Sigmoid colon (tissue), 7 donors: ENCODE data around the gene MCM3. TPM values are rescaled to one million over a fixed set of nuclear protein-coding genes. Genes with fewer than 3 reads are reported as not detected.

Experiments
- DNase-seq: peaks from one replicate; pipeline ENCODE4 v3.0.0-alpha.2; 2019
- H3K27ac ChIP-seq, 4 donors: fragments of 200-600 bp; sonication (generic); one replicate each; pipeline ENCODE4 v1.5.1; 2016 to 2019; ENCODE audit warnings: mild to moderate bottlenecking in 1 of 4
- H3K27me3 ChIP-seq, 3 donors: fragments of 200-600 bp; sonication (generic); one replicate each; pipeline ENCODE4 v1.5.1; 2019; ENCODE audit warnings: mild to moderate bottlenecking in 1 of 3
- H3K36me3 ChIP-seq, 4 donors: fragments of 200-600 bp; sonication (generic); one replicate each; pipeline ENCODE4 v1.5.1; 2016 to 2019
- H3K4me1 ChIP-seq, 4 donors: fragments of 200-600 bp; sonication (generic); one replicate each; pipeline ENCODE4 v1.5.1; 2017 to 2019
- H3K4me3 ChIP-seq, 4 donors: fragments of 200-600 bp; sonication (generic); one replicate each; pipeline ENCODE4 v1.5.1; 2017 to 2019; ENCODE audit warnings: mild to moderate bottlenecking in 2 of 4, moderate library complexity in 1 of 4
- H3K9me3 ChIP-seq, 4 donors: fragments of 200-600 bp in 3 of 4; sonication (generic) in 3 of 4; one replicate each; pipeline versions ENCODE4 v1.5.1 to v1.6.1; 2013 to 2019
- CTCF ChIP-seq, 4 experiments: fragments of 450-650 bp in 3 of 4; fragments of 200-600 bp in 1 of 4; IDR thresholded peaks; one replicate each; pipeline ENCODE4 v1.5.1; 2016 to 2019; ENCODE audit warnings: antibody characterized with exemption in 4 of 4, mild to moderate bottlenecking in 3 of 4, moderate library complexity in 2 of 4
- EP300 ChIP-seq, 4 donors: sonication (generic); formaldehyde crosslinking; IDR thresholded peaks; one replicate each; pipeline ENCODE4 v1.6.1; 2017; ENCODE audit warnings: antibody characterized with exemption in 4 of 4
- POLR2A ChIP-seq, 2 donors: fragments of 450-650 bp; IDR thresholded peaks; one replicate each; pipeline ENCODE4 v1.6.1; 2016; ENCODE audit warnings: antibody characterized with exemption in 2 of 2, mild to moderate bottlenecking in 2 of 2, moderate library complexity in 2 of 2
- POLR2AphosphoS5 ChIP-seq, 4 donors: sonication (generic); formaldehyde crosslinking; IDR thresholded peaks; one replicate each; pipeline ENCODE4 v1.6.1; 2017; ENCODE audit warnings: antibody characterized with exemption in 4 of 4
- WGBS, 2 donors: extraction: QIAGEN DNeasy Blood & Tissue Kit; methylation state at CpG; one replicate each; pipeline ENCODE4 v1.1.7; 2013; 5-methylcytosine and 5-hydroxymethylcytosine counted together
- intact Hi-C: fragments of 100-400 bp; cut with DNase I; formaldehyde crosslinking; loops from one replicate; pipeline ENCODE4 v1.15.1; 2023
- polyA plus RNA-seq, 3 donors: library from polyadenylated mRNA; stranded (reverse); fragments of 200-250 nt; gene quantifications; one replicate each; pipeline ENCODE4 v1.2.3, GENCODE V29; 2013
- total RNA-seq, 4 donors: library from RNA; depleted of rRNA; stranded (reverse); fragments of >200 nt; gene quantifications; one replicate each; pipeline ENCODE4 v1.1.0, GENCODE V29; 2016
- donor health status: healthy with polysubstance abuse.
- donor health status: Bipolar disorder and iron deficiency.
- donor health status: healthy.

MCM3 gene
- total and polyA plus RNA-seq, 7 donors: 13.2 to 54.7 (median 32.7) TPM

GRCh38 chr6:52305411-52305810, 20.9 kb upstream of the MCM3 start:
- H3K4me3 ChIP-seq: no peak overlapping the region
- H3K27ac ChIP-seq: peak overlapping the region; percentile 52 to 71 (median 65)
- 21 to 41% methylated on average over 6 of the region's 6 CpGs for WGBS, 2 donors

GRCh38 chr6:52304983-52305390, 20.4 kb upstream of the MCM3 start:
- Histone ChIP-seq H3K27me3 (no peaks in the 10 kb centered on the region), H3K4me3 (no peak overlapping the region), H3K27ac (peak overlapping the region; percentile 52 to 71 (median 65)), H3K36me3 (no peaks in the 10 kb centered on the region), H3K9me3 (no peaks in the 10 kb centered on the region), H3K4me1 (peaks cover 0 to 27% (median 23%) of the 10 kb centered on the region in 4 donors)
- no peak for DNase-seq
- WGBS, 2 donors: 46 to 82% methylated on average over 1 of the region's 1 CpG
- intact Hi-C loops: loop anchor here (5.0 kb wide), 1 partner anchor 57 kb away; the partner anchor contains the start of gene PAQR8
- TF ChIP-seq POLR2A (IDR thresholded peaks at IDR 0.05): no peak
- no peak for TF ChIP-seq EP300 (IDR thresholded peaks at IDR 0.05)
- TF ChIP-seq POLR2AphosphoS5 (IDR thresholded peaks at IDR 0.05): no peak

More at GRCh38 chr6:52305411-52305810, 20.9 kb upstream of the MCM3 start:
- no peaks in the 10 kb centered on the region for H3K36me3 ChIP-seq
- peaks cover 0 to 27% (median 23%) of the 10 kb centered on the region in 4 donors for H3K4me1 ChIP-seq
- intact Hi-C loops: no loop called here
- no peak for DNase-seq
- H3K27me3 ChIP-seq: no peaks in the 10 kb centered on the region
- TF ChIP-seq EP300 (IDR thresholded peaks at IDR 0.05) (no peak), CTCF (IDR thresholded peaks at IDR 0.05) (no peak), POLR2AphosphoS5 (IDR thresholded peaks at IDR 0.05) (no peak), POLR2A (IDR thresholded peaks at IDR 0.05) (no peak)
- H3K9me3 ChIP-seq: no peaks in the 10 kb centered on the region

GRCh38 chr6:52303178-52303577, 18.6 kb upstream of the MCM3 start:
- TF ChIP-seq POLR2A (IDR thresholded peaks at IDR 0.05) (no peak), CTCF (IDR thresholded peaks at IDR 0.05) (no peak), POLR2AphosphoS5 (IDR thresholded peaks at IDR 0.05) (no peak), EP300 (IDR thresholded peaks at IDR 0.05) (no peak)
- intact Hi-C loops: loop anchor here (5.0 kb wide), 1 partner anchor 59 kb away; the partner anchor contains the start of gene PAQR8
- DNase-seq: no peak
- Histone ChIP-seq H3K27ac (no peak overlapping the region), H3K4me1 (peaks cover 0 to 27% (median 23%) of the 10 kb centered on the region in 4 donors), H3K36me3 (no peaks in the 10 kb centered on the region), H3K9me3 (no peaks in the 10 kb centered on the region), H3K27me3 (no peaks in the 10 kb centered on the region), H3K4me3 (no peak overlapping the region)
- 96 to 98% methylated on average over 1 of the region's 1 CpG for WGBS, 2 donors

- Histone ChIP-seq H3K4me1 (peaks cover 0 to 27% (median 23%) of the 10 kb centered on the region in 4 donors), H3K4me3 (no peak overlapping the region), H3K36me3 (no peaks in the 10 kb centered on the region), H3K27me3 (no peaks in the 10 kb centered on the region), H3K9me3 (no peaks in the 10 kb centered on the region), H3K27ac (no peak overlapping the region)
- intact Hi-C loops: loop anchor here (5.0 kb wide), 1 partner anchor 61 kb away; the partner anchor contains the start of gene PAQR8
- no peak for DNase-seq
- WGBS, 2 donors: 97 to 99% methylated on average over 1 of the region's 1 CpG
- TF ChIP-seq POLR2AphosphoS5 (IDR thresholded peaks at IDR 0.05): no peak
Observed at GRCh38 chr6:52301326-52301725, 16.8 kb upstream of the MCM3 start.

- intact Hi-C loops: loop anchor here (5.0 kb wide), 1 partner anchor 62 kb away; the partner anchor contains the start of gene PAQR8
- no peak overlapping the region for H3K4me3 ChIP-seq
- H3K4me1 ChIP-seq: peaks cover 0 to 21% (median 17%) of the 10 kb centered on the region in 4 donors
- no peaks in the 10 kb centered on the region for H3K36me3 ChIP-seq
- H3K27ac ChIP-seq: no peak overlapping the region
- DNase-seq: no peak
- H3K9me3 ChIP-seq: no peaks in the 10 kb centered on the region
- TF ChIP-seq CTCF (IDR thresholded peaks at IDR 0.05): no peak
- TF ChIP-seq POLR2A (IDR thresholded peaks at IDR 0.05): no peak
- no peak for TF ChIP-seq POLR2AphosphoS5 (IDR thresholded peaks at IDR 0.05)
- no peak for TF ChIP-seq EP300 (IDR thresholded peaks at IDR 0.05)
- 96 to 98% methylated on average over 2 of the region's 2 CpGs for WGBS, 2 donors
- H3K27me3 ChIP-seq: no peaks in the 10 kb centered on the region
Observed at GRCh38 chr6:52300489-52300931, 16.0 kb upstream of the MCM3 start.
